GM12878 (cell line): ENCODE data around the gene TMEM39B. TPM values are rescaled to one million over a fixed set of nuclear protein-coding genes. Genes with fewer than 3 reads are reported as not detected.

Source experiments
- ATAC-seq: fragments of 200-7000 bp; cut with Tn5 transposase; 3 replicates; pipeline ENCODE4 v1.9.1; 2020; ENCODE audit warnings: mild to moderate bottlenecking, moderate library complexity
- BruUV-seq: library from RNA; stranded (reverse); fragments of 400-500 nt; replicated peaks from 2 replicates; lab custom pipeline; 2021; lab: Mats Ljungman, UMichigan
- CTCF ChIA-PET: fragments of 300-600 bp; sonication (Branson Sonifier 250); formaldehyde crosslinking; extraction: SDS; loops from one replicate; lab custom pipeline; 2021; ENCODE audit warnings: inconsistent platforms; lab: Yijun Ruan, JAX
- POLR2A ChIA-PET: fragments of 350-600 bp; formaldehyde crosslinking; extraction: SDS; loops from one replicate; lab custom pipeline; 2021; ENCODE audit warnings: inconsistent platforms; lab: Charles Lee
- RAD21 ChIA-PET: fragments of 300-600 bp; sonication (Branson Sonifier 250); formaldehyde crosslinking; loops from one replicate; lab custom pipeline; 2023; ENCODE audit warnings: antibody characterized with exemption; ENCODE audit not compliant: unreplicated experiment; lab: Charles Lee
- SMC1A ChIA-PET: fragments of 300-600 bp; sonication (Branson Sonifier 250); formaldehyde crosslinking; loops from one replicate; lab custom pipeline; 2023; ENCODE audit not compliant: unreplicated experiment, uncharacterized antibody; lab: Charles Lee
- DNase-seq: peaks from one replicate; pipeline ENCODE4 v3.0.0-alpha.2; 2011; ENCODE audit warnings: low read depth, low spot score
- FAIRE-seq: peaks from 3 replicates; lab custom pipeline; 2011; peaks lifted over from hg19 to GRCh38; lab: Jason Lieb, UNC
- H2AFZ ChIP-seq: 2 replicates; pipeline ENCODE4 v1.6.0; 2011; ENCODE audit warnings: low read depth, low read length, control low read depth; ENCODE audit not compliant: control insufficient read depth
- H3K27ac ChIP-seq: 2 replicates; pipeline ENCODE4 v1.5.1; 2011; ENCODE audit warnings: control low read depth; ENCODE audit not compliant: control insufficient read depth, insufficient read depth
- H3K27me3 ChIP-seq, 2 experiments: replicated peaks in 1 of 2; 2 replicates each; pipeline versions ENCODE4 v1.6.0 to v1.6.1; 2011; ENCODE audit warnings: low read length in 1 of 2; ENCODE audit not compliant: control insufficient read depth in 2 of 2, insufficient read depth in 2 of 2
- H3K36me3 ChIP-seq, 2 experiments: 2 replicates each; pipeline ENCODE4 v1.5.1; 2011; ENCODE audit warnings: low read length in 1 of 2; ENCODE audit not compliant: control insufficient read depth in 2 of 2, insufficient read depth in 2 of 2
- H3K4me1 ChIP-seq: 2 replicates; pipeline ENCODE4 v1.6.1; 2011; ENCODE audit warnings: mild to moderate bottlenecking, low read length, moderate library complexity, mixed read lengths; ENCODE audit not compliant: control insufficient read depth, insufficient read depth
- H3K4me2 ChIP-seq: 2 replicates; pipeline ENCODE4 v1.6.0; 2011; ENCODE audit warnings: control low read depth; ENCODE audit not compliant: control insufficient read depth, insufficient read depth
- H3K4me3 ChIP-seq: fragments of 200-600 bp; sonication (generic); 2 replicates; pipeline ENCODE4 v1.5.1; 2016
- H3K79me2 ChIP-seq: 2 replicates; pipeline ENCODE4 v1.6.0; 2011; ENCODE audit warnings: low read length; ENCODE audit not compliant: control insufficient read depth, insufficient read depth
- H3K9ac ChIP-seq: 2 replicates; pipeline ENCODE4 v1.8.0; 2011; ENCODE audit warnings: low read length, control low read depth, mixed read lengths; ENCODE audit not compliant: control insufficient read depth, insufficient read depth
- H3K9me3 ChIP-seq: replicated peaks from 3 replicates; pipeline ENCODE4 v1.5.1; 2011; ENCODE audit warnings: mild to moderate bottlenecking, low read length; ENCODE audit not compliant: control insufficient read depth, insufficient read depth
- H4K20me1 ChIP-seq: 2 replicates; pipeline ENCODE4 v1.6.0; 2011; ENCODE audit not compliant: control insufficient read depth, insufficient read depth
- GATAD2B ChIP-seq: fragments of 450-650 bp; conservative IDR thresholded peaks from 2 replicates; pipeline ENCODE4 v1.6.1; 2017; ENCODE audit warnings: low read depth, mild to moderate bottlenecking, moderate library complexity
- MYC ChIP-seq: IDR thresholded peaks from 2 replicates; pipeline ENCODE4 v1.6.1; 2011; ENCODE audit warnings: mild to moderate bottlenecking, low read length, moderate library complexity, inconsistent platforms; ENCODE audit not compliant: insufficient read depth, insufficient replicate concordance, insufficient read length, severe bottlenecking
- PML ChIP-seq: IDR thresholded peaks from 2 replicates; pipeline ENCODE4 v1.6.1; 2012; ENCODE audit warnings: low read length, inconsistent platforms
- POLR2A ChIP-seq: IDR thresholded peaks from 2 replicates; pipeline ENCODE4 v1.6.1; 2011; ENCODE audit warnings: low read depth, mild to moderate bottlenecking, low read length
- POU2F2 ChIP-seq: IDR thresholded peaks from 3 replicates; pipeline ENCODE4 v1.6.1; 2011; ENCODE audit warnings: low read depth, mild to moderate bottlenecking, low read length, borderline replicate concordance
- WGBS: methylation state at CpG from one replicate; pipeline ENCODE4 v1.1.6; 2016; ENCODE audit warnings: low lambda C conversion rate; ENCODE audit not compliant: insufficient replicate concordance, insufficient coverage; ENCODE audit errors: missing lambda C conversion rate; 5-methylcytosine and 5-hydroxymethylcytosine counted together
- in situ Hi-C: fragments of 300-500 bp; cut with MboI; formaldehyde crosslinking; loops from 9 replicates; pipeline ENCODE4 v1.14.3; 2018; ENCODE audit warnings: mixed read lengths
- intact Hi-C: fragments of 100-400 bp; cut with micrococcal nuclease; formaldehyde crosslinking; loops from one replicate; pipeline ENCODE4 v1.14.2; 2022; ENCODE audit not compliant: unreplicated experiment
- polyA plus RNA-seq, 11 experiments: library from polyadenylated mRNA; depleted of rRNA in 4 of 11; unstranded in 6 of 11; stranded (reverse) in 5 of 11; fragments of >200 nt; fragmentation: Nextera tagmentation in 4 of 11; fragmentation: Illumina TruSeq in 1 of 11; extraction: Ambion mirVana in 4 of 11; extraction: Trizol in 1 of 11; gene quantifications; 1 replicate in 1 of 11; 2 replicates in 10 of 11; pipeline versions ENCODE4 v1.2.1 to v1.2.3, GENCODE V29; 2011 to 2016; ENCODE audit warnings: inconsistent platforms in 2 of 11, missing spikeins in 2 of 11, low read depth in 1 of 11
- total RNA-seq, 4 experiments: library from RNA; depleted of rRNA in 3 of 4; stranded (reverse); fragments of >200 nt in 3 of 4; fragmentation: Illumina TruSeq in 1 of 4; extraction: Trizol in 1 of 4; gene quantifications; 2 replicates each; pipeline versions ENCODE4 v1.2.1 to v1.2.3, GENCODE V29; 2013 to 2021
- TF ChIP-seq, protein P1 (sequence below): fragments of 450-650 bp; formaldehyde crosslinking; IDR thresholded peaks from 2 replicates; pipeline ENCODE4 v1.4.0; 2022; ENCODE audit warnings: mild to moderate bottlenecking, moderate library complexity
- TF ChIP-seq, protein P2 (sequence below), 3 experiments: IDR thresholded peaks in 2 of 3; conservative IDR thresholded peaks in 1 of 3; 2 replicates each; pipeline ENCODE4 v1.5.1; 2011; ENCODE audit warnings: low read depth in 3 of 3, low read length in 3 of 3, mild to moderate bottlenecking in 3 of 3, control low read depth in 2 of 3, moderate library complexity in 2 of 3, inconsistent platforms in 1 of 3, mixed read lengths in 1 of 3; ENCODE audit not compliant: control insufficient read depth in 2 of 3, insufficient read depth in 1 of 3; ENCODE audit errors: extremely low read depth in 1 of 3

Gene TMEM39B
- total and polyA plus RNA-seq, 10 of the 15 experiments (the other 5 are each of a cell fraction or from before 2014, with no cell fraction given) = 2.3 to 27.2 (median 12.3) TPM

DNA sequence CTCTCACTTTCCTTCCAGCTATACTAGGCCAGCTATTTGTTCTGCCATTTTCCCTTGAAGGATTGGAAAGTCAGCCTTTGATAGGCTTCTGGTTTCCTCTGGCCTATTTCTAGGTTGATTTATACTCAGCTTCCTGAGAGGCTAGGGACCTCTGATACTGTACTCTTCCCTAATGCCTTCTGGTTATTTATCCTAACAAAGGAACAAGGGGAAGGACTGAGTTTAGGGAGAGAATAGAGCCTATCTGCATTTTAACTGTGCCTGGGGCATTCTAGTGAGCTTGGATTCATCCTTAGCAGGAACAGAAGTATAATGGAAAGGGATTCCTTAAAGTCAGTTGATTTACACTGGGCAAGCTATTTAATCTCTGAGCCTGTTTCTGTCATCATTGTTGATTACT, 11.8 kb upstream of the TMEM39B start (continued):
- TF ChIP-seq, protein P1, sequence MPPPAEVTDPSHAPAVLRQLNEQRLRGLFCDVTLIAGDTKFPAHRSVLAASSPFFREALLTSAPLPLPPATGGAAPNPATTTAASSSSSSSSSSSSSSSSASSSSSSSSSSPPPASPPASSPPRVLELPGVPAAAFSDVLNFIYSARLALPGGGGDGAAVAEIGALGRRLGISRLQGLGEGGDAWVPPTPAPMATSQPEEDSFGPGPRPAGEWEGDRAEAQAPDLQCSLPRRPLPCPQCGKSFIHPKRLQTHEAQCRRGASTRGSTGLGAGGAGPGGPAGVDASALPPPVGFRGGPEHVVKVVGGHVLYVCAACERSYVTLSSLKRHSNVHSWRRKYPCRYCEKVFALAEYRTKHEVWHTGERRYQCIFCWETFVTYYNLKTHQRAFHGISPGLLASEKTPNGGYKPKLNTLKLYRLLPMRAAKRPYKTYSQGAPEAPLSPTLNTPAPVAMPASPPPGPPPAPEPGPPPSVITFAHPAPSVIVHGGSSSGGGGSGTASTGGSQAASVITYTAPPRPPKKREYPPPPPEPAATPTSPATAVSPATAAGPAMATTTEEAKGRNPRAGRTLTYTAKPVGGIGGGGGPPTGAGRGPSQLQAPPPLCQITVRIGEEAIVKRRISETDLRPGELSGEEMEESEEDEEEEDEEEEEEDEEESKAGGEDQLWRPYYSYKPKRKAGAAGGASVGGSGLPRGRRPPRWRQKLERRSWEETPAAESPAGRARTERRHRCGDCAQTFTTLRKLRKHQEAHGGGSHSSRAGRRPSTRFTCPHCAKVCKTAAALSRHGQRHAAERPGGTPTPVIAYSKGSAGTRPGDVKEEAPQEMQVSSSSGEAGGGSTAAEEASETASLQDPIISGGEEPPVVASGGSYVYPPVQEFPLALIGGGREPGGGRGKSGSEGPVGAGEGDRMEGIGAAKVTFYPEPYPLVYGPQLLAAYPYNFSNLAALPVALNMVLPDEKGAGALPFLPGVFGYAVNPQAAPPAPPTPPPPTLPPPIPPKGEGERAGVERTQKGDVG (CRISPR knock-in tag) = no peak
- TF ChIP-seq GATAD2B (no peak), MYC (no peak)

DNA sequence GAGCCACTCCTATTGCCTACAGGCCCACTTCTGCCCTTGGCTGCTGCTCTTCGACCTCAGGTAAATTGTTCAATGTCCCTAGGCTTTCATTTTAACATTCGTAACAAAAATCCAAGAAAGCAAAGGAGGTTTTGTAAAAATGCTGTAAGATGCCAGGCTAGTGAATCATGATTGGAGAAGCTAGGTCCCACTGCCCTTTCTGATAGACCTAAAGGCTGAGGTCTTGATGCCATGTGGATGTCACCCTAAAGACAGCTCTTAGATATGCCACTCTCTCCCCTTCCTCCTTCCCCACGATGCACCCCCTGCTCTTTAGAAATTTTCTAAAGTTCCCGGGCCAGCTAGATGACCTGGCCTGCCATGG, 9.9 kb upstream of the TMEM39B start:
- TF ChIP-seq, protein P2, sequence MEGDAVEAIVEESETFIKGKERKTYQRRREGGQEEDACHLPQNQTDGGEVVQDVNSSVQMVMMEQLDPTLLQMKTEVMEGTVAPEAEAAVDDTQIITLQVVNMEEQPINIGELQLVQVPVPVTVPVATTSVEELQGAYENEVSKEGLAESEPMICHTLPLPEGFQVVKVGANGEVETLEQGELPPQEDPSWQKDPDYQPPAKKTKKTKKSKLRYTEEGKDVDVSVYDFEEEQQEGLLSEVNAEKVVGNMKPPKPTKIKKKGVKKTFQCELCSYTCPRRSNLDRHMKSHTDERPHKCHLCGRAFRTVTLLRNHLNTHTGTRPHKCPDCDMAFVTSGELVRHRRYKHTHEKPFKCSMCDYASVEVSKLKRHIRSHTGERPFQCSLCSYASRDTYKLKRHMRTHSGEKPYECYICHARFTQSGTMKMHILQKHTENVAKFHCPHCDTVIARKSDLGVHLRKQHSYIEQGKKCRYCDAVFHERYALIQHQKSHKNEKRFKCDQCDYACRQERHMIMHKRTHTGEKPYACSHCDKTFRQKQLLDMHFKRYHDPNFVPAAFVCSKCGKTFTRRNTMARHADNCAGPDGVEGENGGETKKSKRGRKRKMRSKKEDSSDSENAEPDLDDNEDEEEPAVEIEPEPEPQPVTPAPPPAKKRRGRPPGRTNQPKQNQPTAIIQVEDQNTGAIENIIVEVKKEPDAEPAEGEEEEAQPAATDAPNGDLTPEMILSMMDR (IDR thresholded peaks at IDR 0.05 in 2 of 3, conservative IDR thresholded peaks at IDR 0.05 in 1 of 3; ENCODE audit: control insufficient read depth in 2 of 3, extremely low read depth in 1 of 3, insufficient read depth in 1 of 3, low read depth in 3 of 3, low read length in 3 of 3) = no peak
- TF ChIP-seq POLR2A = peak; percentile 13; the same call in 1 of the 2 replicates
- peak; percentile 38; the same call in 1 of the 2 replicates for TF ChIP-seq PML
- TF ChIP-seq POU2F2 = no peak
- TF ChIP-seq, all 136 proteins: peak for 2
- H3K9ac ChIP-seq = no peak overlapping the region
- no peaks in the 10 kb centered on the region for H3K9me3 ChIP-seq
- no peak overlapping the region for H3K4me2 ChIP-seq
- no peak for FAIRE-seq
- H2AFZ ChIP-seq = no peak overlapping the region
- no peaks in the 10 kb centered on the region for H3K27me3 ChIP-seq
- ChIA-PET RAD21 (interaction anchor here (0.7 to 2.6 kb wide), 18 partner anchors 9 to 274 kb away, joined by 3 to 15 read pairs (median 4); partner anchors contain the start of gene TMEM39B), SMC1A (interaction anchor here (0.8 to 3.3 kb wide), 21 partner anchors 9 to 398 kb away, joined by 3 to 20 read pairs (median 3); partner anchors contain the start of genes SPOCD1 and TMEM39B), POLR2A (no interaction called here), CTCF (interaction anchor here (0.6 to 3.9 kb wide), 33 partner anchors 9 to 396 kb away, joined by 3 to 37 read pairs (median 4); partner anchors contain the start of genes KHDRBS1, KPNA6 and TMEM39B)
- WGBS = 93% methylated on average over 4 of the region's 4 CpGs
- no peak for ATAC-seq
- no TSS peak for BruUV-seq
- peaks cover 13 to 14% of the 10 kb centered on the region in 2 experiments; a peak in 3 of 4 replicates for H3K36me3 ChIP-seq
- H3K4me1 ChIP-seq = peaks cover 4% of the 10 kb centered on the region
- no peak for DNase-seq
- H4K20me1 ChIP-seq = 0 out of 2 replicates have a peak, but pooled peaks cover 3% of the 10 kb centered on the region
- H3K27ac ChIP-seq = no peak overlapping the region
- intact Hi-C loops = loop anchor here (5.0 to 10.0 kb wide), 4 partner anchors 86 to 398 kb away; partner anchors contain the start of gene SPOCD1
- H3K79me2 ChIP-seq = no peaks in the 10 kb centered on the region
- in situ Hi-C loops = no loop called here
- H3K4me3 ChIP-seq = no peak overlapping the region
